HepG2 (cell line): ENCODE results near the gene CACNA1C. TPM values are rescaled to one million over a fixed set of nuclear protein-coding genes. Genes with fewer than 3 reads are reported as not detected.

Experiments
- ATAC-seq: fragments of 200-7000 bp; cut with Tn5 transposase; 3 replicates; pipeline ENCODE4 v1.9.1; 2020; ENCODE audit warnings: mild to moderate bottlenecking, moderate library complexity
- BruUV-seq: library from RNA; stranded (reverse); fragments of 400-500 nt; replicated peaks from 2 replicates; lab custom pipeline; 2021; lab: Mats Ljungman, UMichigan
- CTCF ChIA-PET: fragments of 300-600 bp; formaldehyde crosslinking; extraction: SDS; loops from one replicate; lab custom pipeline; 2021; ENCODE audit warnings: low total read pairs, inconsistent platforms, low intra/inter-chr PET ratio; lab: Yijun Ruan, JAX
- POLR2A ChIA-PET: fragments of 350-600 bp; sonication (Branson Sonifier 250); formaldehyde crosslinking; loops from one replicate; lab custom pipeline; 2020; ENCODE audit warnings: antibody characterized with exemption, inconsistent platforms; lab: Yijun Ruan, JAX
- DNase-seq: peaks from one replicate; pipeline ENCODE4 v3.0.0-alpha.2; 2015; ENCODE audit warnings: low spot score
- FAIRE-seq: peaks from 3 replicates; lab custom pipeline; 2011; peaks lifted over from hg19 to GRCh38; lab: Jason Lieb, UNC
- H2AFZ ChIP-seq: one replicate; pipeline ENCODE4 v1.6.1; 2011; ENCODE audit warnings: low read length, inconsistent platforms
- H3K27ac ChIP-seq: fragments of 300-600 bp; 3 replicates; pipeline ENCODE4 v1.8.0; 2011; ENCODE audit warnings: mixed run types, mild to moderate bottlenecking, mixed read lengths, low read length, inconsistent platforms; ENCODE audit not compliant: insufficient read depth; ENCODE audit errors: extremely low read length
- H3K27me3 ChIP-seq, 2 experiments: fragments of 200-600 bp in 1 of 2; 2 replicates in 1 of 2; 3 replicates in 1 of 2; pipeline versions ENCODE4 v1.6.0 to v1.8.0; 2011; ENCODE audit warnings: low read length in 2 of 2, mild to moderate bottlenecking in 2 of 2, moderate library complexity in 2 of 2, inconsistent platforms in 1 of 2; ENCODE audit not compliant: insufficient read depth in 2 of 2, control insufficient read depth in 1 of 2
- H3K36me3 ChIP-seq, 2 experiments: fragments of 200-600 bp in 1 of 2; replicated peaks in 1 of 2; 2 replicates in 1 of 2; 3 replicates in 1 of 2; pipeline versions ENCODE4 v1.5.1 to v1.8.0; 2011; ENCODE audit warnings: low read length in 2 of 2, inconsistent platforms in 1 of 2; ENCODE audit not compliant: insufficient read depth in 2 of 2, control insufficient read depth in 1 of 2
- H3K4me1 ChIP-seq: 2 replicates; pipeline ENCODE4 v1.5.1; 2012; ENCODE audit warnings: low read length, inconsistent platforms; ENCODE audit not compliant: insufficient read depth
- H3K4me2 ChIP-seq: 2 replicates; pipeline ENCODE4 v1.6.0; 2011; ENCODE audit warnings: low read depth, low read length, inconsistent platforms
- H3K4me3 ChIP-seq, 3 experiments: fragments of 200-600 bp in 1 of 3; sonication (generic), shearing (Covaris generic) in 1 of 3; replicated peaks in 1 of 3; 2 replicates each; pipeline ENCODE4 v1.5.1; 2011 to 2016; ENCODE audit warnings: low read length in 3 of 3, inconsistent platforms in 2 of 3, low read depth in 2 of 3, mild to moderate bottlenecking in 2 of 3, control low read depth in 1 of 3, mixed read lengths in 1 of 3; ENCODE audit not compliant: insufficient read depth in 1 of 3
- H3K79me2 ChIP-seq: one replicate; pipeline ENCODE4 v1.6.1; 2011; ENCODE audit warnings: low read length, inconsistent platforms; ENCODE audit not compliant: insufficient read depth
- H3K9ac ChIP-seq: 2 replicates; pipeline ENCODE4 v1.6.0; 2011; ENCODE audit warnings: mild to moderate bottlenecking, low read depth, low read length, inconsistent platforms; ENCODE audit not compliant: insufficient read depth
- H3K9me3 ChIP-seq: 2 replicates; pipeline ENCODE4 v1.5.1; 2012; ENCODE audit warnings: mild to moderate bottlenecking, low read length
- H4K20me1 ChIP-seq: 2 replicates; pipeline ENCODE4 v1.6.0; 2011; ENCODE audit warnings: inconsistent platforms, mild to moderate bottlenecking, low read length, moderate library complexity; ENCODE audit not compliant: insufficient read depth
- HOXA7 ChIP-seq: sonication (generic); formaldehyde crosslinking; IDR thresholded peaks from 2 replicates; pipeline ENCODE4 v1.8.1; 2022; ENCODE audit warnings: mild to moderate bottlenecking, missing genetic modification reagents, moderate library complexity
- KAT2B ChIP-seq: fragments of 150-350 bp; IDR thresholded peaks from 2 replicates; pipeline ENCODE4 v1.6.1; 2014; ENCODE audit warnings: low read depth, low read length, borderline replicate concordance
- MTF1 ChIP-seq: sonication (generic); formaldehyde crosslinking; IDR thresholded peaks from 2 replicates; pipeline ENCODE4 v1.5.0; 2020; ENCODE audit warnings: missing genetic modification reagents
- SNRNP70 ChIP-seq: fragments of 200-400 bp; formaldehyde crosslinking; IDR thresholded peaks from 2 replicates; pipeline ENCODE4 v1.6.1; 2017; ENCODE audit warnings: mild to moderate bottlenecking, low read depth, low read length, moderate library complexity
- SP2 ChIP-seq: sonication (generic); formaldehyde crosslinking; IDR thresholded peaks from 2 replicates; pipeline ENCODE4 v1.5.1; 2020; ENCODE audit warnings: mild to moderate bottlenecking, missing genetic modification reagents
- ZBTB40 ChIP-seq, 2 experiments: fragments of 450-650 bp in 1 of 2; sonication (generic) in 1 of 2; formaldehyde crosslinking in 1 of 2; IDR thresholded peaks; 2 replicates each; pipeline versions ENCODE4 v1.6.1 to v1.8.0; 2016 to 2022; ENCODE audit warnings: antibody characterized with exemption in 1 of 2, mild to moderate bottlenecking in 1 of 2, missing genetic modification reagents in 1 of 2
- ZMYM3 ChIP-seq: sonication (generic); formaldehyde crosslinking; IDR thresholded peaks from 2 replicates; pipeline ENCODE4 v1.5.1; 2020; ENCODE audit warnings: mild to moderate bottlenecking, missing genetic modification reagents
- WGBS: methylation state at CpG from one replicate; pipeline ENCODE4 v1.1.6; 2017; ENCODE audit warnings: low lambda C conversion rate; 5-methylcytosine and 5-hydroxymethylcytosine counted together
- in situ Hi-C: cut with HindIII; loops from 2 replicates; pipeline ENCODE4 v1.10.0; 2017; ENCODE audit warnings: low pct_unique_long_range_greater_than_20kb; ENCODE audit not compliant: extremely low pct_ligation_motif_present
- intact Hi-C: fragments of 100-400 bp; cut with micrococcal nuclease; formaldehyde crosslinking; loops from one replicate; pipeline ENCODE4 v1.10.0; 2022; ENCODE audit not compliant: unreplicated experiment
- polyA plus RNA-seq, 8 experiments: library from polyadenylated mRNA; depleted of rRNA in 3 of 8; stranded (reverse) in 7 of 8; unstranded in 1 of 8; fragments of >200 nt; fragmentation: Illumina TruSeq in 4 of 8; extraction: Trizol in 4 of 8; gene quantifications; 2 replicates each; pipeline versions ENCODE4 v1.2.1 to v1.2.3, GENCODE V29; 2011 to 2016; ENCODE audit warnings: low read depth in 4 of 8, missing spikeins in 1 of 8, mixed read lengths in 1 of 8; ENCODE audit not compliant: insufficient read depth in 1 of 8
- total RNA-seq, 5 experiments: library from RNA; depleted of rRNA; stranded (reverse); fragments of >200 nt; fragmentation: Illumina TruSeq; extraction: Trizol; gene quantifications; 2 replicates each; pipeline ENCODE4 v1.2.3, GENCODE V29; 2016; ENCODE audit warnings: low read depth in 1 of 5
- TF ChIP-seq, protein P1 (sequence below): sonication (generic); formaldehyde crosslinking; IDR thresholded peaks from 2 replicates; pipeline ENCODE4 v1.9.0; 2021; ENCODE audit warnings: missing genetic modification reagents, borderline replicate concordance
- TF ChIP-seq, protein P2 (sequence below): IDR thresholded peaks from 2 replicates; pipeline ENCODE4 v1.6.1; 2016; ENCODE audit warnings: missing compliant biosample characterization, missing genetic modification reagents, borderline replicate concordance

The CACNA1C gene
- total and polyA plus RNA-seq, 2 of the 13 experiments (the other 11 are each of a cell fraction or from before 2014, with no cell fraction given): not detected

GRCh38 chr12:2198542-2198941 is 145.8 kb downstream of the CACNA1C start (continued):
- TF ChIP-seq MTF1 (CRISPR knock-in tag): no peak

DNA sequence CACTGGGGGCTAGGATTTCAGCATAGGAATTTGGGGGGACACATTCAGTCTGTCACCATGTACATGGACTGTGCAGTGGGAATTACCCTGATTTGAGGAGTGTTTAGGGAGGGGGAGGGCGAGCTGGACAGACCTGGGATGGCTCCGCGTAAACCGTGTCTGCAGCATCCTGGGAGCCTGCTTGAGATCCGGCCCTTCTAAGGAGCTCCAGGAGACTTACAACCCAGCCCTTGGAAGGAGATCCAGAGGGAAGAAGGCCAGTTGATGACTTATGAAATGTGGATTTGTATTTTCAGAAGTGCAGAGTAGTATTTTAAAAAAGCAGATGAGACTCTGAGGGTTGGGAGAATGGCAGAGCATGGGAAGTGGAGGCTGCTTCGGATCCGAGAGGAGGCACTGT is 153.2 kb downstream of the CACNA1C start:
- H3K9me3 ChIP-seq: no peaks in the 10 kb centered on the region
- H2AFZ ChIP-seq: no peak overlapping the region
- in situ Hi-C loops: no loop called here
- H3K79me2 ChIP-seq: no peaks in the 10 kb centered on the region
- FAIRE-seq (no peak), ATAC-seq (no peak), DNase-seq (no peak)
- ChIA-PET CTCF (no interaction called here), POLR2A (no interaction called here)
- BruUV-seq: no TSS peak
- H3K9ac ChIP-seq: no peak overlapping the region
- no peaks in the 10 kb centered on the region for H4K20me1 ChIP-seq
- H3K27ac ChIP-seq: no peak overlapping the region
- no peaks in the 10 kb centered on the region for H3K4me1 ChIP-seq
- no peak overlapping the region for H3K4me2 ChIP-seq
- no peaks in the 10 kb centered on the region for H3K36me3 ChIP-seq
- 39% methylated on average over 7 of the region's 7 CpGs for WGBS
- no peaks in the 10 kb centered on the region; a peak in 1 of 5 replicates for H3K27me3 ChIP-seq
- no peak overlapping the region for H3K4me3 ChIP-seq
- intact Hi-C loops: no loop called here
- TF ChIP-seq ZBTB40 (IDR thresholded peaks at IDR 0.05) (no peak), ZBTB40 (CRISPR knock-in tag; IDR thresholded peaks at IDR 0.05) (no peak), KAT2B (no peak), SNRNP70 (no peak), SP2 (CRISPR knock-in tag) (no peak), HOXA7 (CRISPR knock-in tag) (no peak), ZMYM3 (no peak)
- TF ChIP-seq, protein P1, sequence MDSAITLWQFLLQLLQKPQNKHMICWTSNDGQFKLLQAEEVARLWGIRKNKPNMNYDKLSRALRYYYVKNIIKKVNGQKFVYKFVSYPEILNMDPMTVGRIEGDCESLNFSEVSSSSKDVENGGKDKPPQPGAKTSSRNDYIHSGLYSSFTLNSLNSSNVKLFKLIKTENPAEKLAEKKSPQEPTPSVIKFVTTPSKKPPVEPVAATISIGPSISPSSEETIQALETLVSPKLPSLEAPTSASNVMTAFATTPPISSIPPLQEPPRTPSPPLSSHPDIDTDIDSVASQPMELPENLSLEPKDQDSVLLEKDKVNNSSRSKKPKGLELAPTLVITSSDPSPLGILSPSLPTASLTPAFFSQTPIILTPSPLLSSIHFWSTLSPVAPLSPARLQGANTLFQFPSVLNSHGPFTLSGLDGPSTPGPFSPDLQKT (CRISPR knock-in tag): no peak
- TF ChIP-seq, protein P2, sequence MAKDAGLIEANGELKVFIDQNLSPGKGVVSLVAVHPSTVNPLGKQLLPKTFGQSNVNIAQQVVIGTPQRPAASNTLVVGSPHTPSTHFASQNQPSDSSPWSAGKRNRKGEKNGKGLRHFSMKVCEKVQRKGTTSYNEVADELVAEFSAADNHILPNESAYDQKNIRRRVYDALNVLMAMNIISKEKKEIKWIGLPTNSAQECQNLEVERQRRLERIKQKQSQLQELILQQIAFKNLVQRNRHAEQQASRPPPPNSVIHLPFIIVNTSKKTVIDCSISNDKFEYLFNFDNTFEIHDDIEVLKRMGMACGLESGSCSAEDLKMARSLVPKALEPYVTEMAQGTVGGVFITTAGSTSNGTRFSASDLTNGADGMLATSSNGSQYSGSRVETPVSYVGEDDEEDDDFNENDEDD (CRISPR knock-in tag): no peak
